ENCODE results near the gene BSG. TPM values are rescaled to one million over a fixed set of nuclear protein-coding genes. Genes with fewer than 3 reads are reported as not detected.
A peak's percentile ranks its signal among the peaks of the same experiment; 100 is the strongest.

BSG gene
- total and polyA plus RNA-seq, 9 of the 15 experiments (the other 6 are each of a cell fraction or from before 2014, with no cell fraction given): 4.6 to 495 (median 187) TPM

- TF ChIP-seq, protein P1, sequence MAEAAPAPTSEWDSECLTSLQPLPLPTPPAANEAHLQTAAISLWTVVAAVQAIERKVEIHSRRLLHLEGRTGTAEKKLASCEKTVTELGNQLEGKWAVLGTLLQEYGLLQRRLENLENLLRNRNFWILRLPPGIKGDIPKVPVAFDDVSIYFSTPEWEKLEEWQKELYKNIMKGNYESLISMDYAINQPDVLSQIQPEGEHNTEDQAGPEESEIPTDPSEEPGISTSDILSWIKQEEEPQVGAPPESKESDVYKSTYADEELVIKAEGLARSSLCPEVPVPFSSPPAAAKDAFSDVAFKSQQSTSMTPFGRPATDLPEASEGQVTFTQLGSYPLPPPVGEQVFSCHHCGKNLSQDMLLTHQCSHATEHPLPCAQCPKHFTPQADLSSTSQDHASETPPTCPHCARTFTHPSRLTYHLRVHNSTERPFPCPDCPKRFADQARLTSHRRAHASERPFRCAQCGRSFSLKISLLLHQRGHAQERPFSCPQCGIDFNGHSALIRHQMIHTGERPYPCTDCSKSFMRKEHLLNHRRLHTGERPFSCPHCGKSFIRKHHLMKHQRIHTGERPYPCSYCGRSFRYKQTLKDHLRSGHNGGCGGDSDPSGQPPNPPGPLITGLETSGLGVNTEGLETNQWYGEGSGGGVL (CRISPR knock-in tag; IDR thresholded peaks at IDR 0.05): no peak
- TF ChIP-seq PBX2 (CRISPR knock-in tag; IDR thresholded peaks at IDR 0.05; ENCODE audit: low read depth): no peak
- TF ChIP-seq PBX2 (tag; conservative IDR thresholded peaks at IDR 0.05; ENCODE audit: low read depth): no peak
- TF ChIP-seq SOX6 (IDR thresholded peaks at IDR 0.05): 0 out of 2 replicates have a peak, but pooled peaks have one; percentile 15
- no peak for TF ChIP-seq HMG20B (CRISPR knock-in tag; IDR thresholded peaks at IDR 0.05)
- peak; percentile 47; the same call in 1 of the 2 replicates for TF ChIP-seq SMARCE1 (IDR thresholded peaks at IDR 0.05)
- TF ChIP-seq SPI1 (IDR thresholded peaks at IDR 0.05; ENCODE audit: borderline replicate concordance, low read depth, low read length): no peak
- no peak for TF ChIP-seq TEAD2 (tag; IDR thresholded peaks at IDR 0.05)
- no peak for TF ChIP-seq RBM14 (IDR thresholded peaks at IDR 0.05; ENCODE audit: borderline replicate concordance, insufficient read depth, low read depth, low read length)
- TF ChIP-seq HNRNPLL (IDR thresholded peaks at IDR 0.05; ENCODE audit: low read depth, low read length, poor library complexity, severe bottlenecking): peak; percentile 17
- no peak for TF ChIP-seq ZC3H4 (CRISPR knock-in tag; IDR thresholded peaks at IDR 0.05; ENCODE audit: borderline replicate concordance)
- TF ChIP-seq MEF2A (IDR thresholded peaks at IDR 0.05; ENCODE audit: control insufficient read depth, low read depth, low read length): no peak
- TF ChIP-seq RHOXF2B (CRISPR knock-in tag; conservative IDR thresholded peaks at IDR 0.05): no peak
- no peak for TF ChIP-seq TCF7L2 (IDR thresholded peaks at IDR 0.05; ENCODE audit: low read depth, low read length)
- TF ChIP-seq ARID4B (CRISPR knock-in tag; IDR thresholded peaks at IDR 0.05): no peak; the same call in 1 of the 2 replicates
- no peak for TF ChIP-seq TFE3 (CRISPR knock-in tag; IDR thresholded peaks at IDR 0.05)
- TF ChIP-seq EWSR1 (IDR thresholded peaks at IDR 0.05; ENCODE audit: borderline replicate concordance, low read depth, partially characterized antibody): no peak
Measured at GRCh38 chr19:610801-611480, 38.5 kb downstream of the BSG start (continued).
